M059J (cell line): ENCODE measurements around the gene GIPC2. TPM values are rescaled to one million over a fixed set of nuclear protein-coding genes. Genes with fewer than 3 reads are reported as not detected.
"Not testable (repeated sequence)": the region's sequence is repeated elsewhere in the genome, so short reads cannot be mapped to it uniquely, and the experiment has no call there.

Experiments
- DNase-seq: peaks from one replicate; pipeline ENCODE4 v3.0.0-alpha.2; 2012; ENCODE audit warnings: low read depth
- total RNA-seq: library from RNA; depleted of rRNA; stranded (reverse); fragments of >200 nt; shearing (Covaris generic); gene quantifications from 2 replicates; pipeline ENCODE4 v1.2.3, GENCODE V29; 2014

Gene GIPC2
- total RNA-seq, 1 experiment from 2014 or later = 1.7 TPM

DNA sequence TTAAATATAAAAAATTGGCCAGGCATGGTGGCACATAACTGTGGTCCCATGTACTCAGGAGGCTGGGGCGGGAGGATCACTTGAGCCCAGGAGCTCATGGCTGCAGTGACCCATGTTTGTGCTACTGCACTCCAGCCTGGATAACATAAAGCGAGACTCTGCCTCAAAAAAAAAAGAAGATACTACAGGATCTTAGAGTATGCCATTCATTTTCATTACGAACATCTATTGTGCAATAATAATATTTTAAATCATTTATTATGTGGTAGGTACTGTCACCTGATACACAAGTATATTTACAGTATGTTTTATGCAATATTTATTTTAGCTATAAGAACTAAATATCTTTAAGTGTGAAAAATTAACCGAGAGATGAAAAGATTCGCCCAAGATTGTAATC, 9.3 kb upstream of the GIPC2 start:
- no peak for DNase-seq

GRCh38 chr1:78038071-78038470, 7.7 kb upstream of the GIPC2 start:
- DNase-seq = peak; percentile 56

DNA sequence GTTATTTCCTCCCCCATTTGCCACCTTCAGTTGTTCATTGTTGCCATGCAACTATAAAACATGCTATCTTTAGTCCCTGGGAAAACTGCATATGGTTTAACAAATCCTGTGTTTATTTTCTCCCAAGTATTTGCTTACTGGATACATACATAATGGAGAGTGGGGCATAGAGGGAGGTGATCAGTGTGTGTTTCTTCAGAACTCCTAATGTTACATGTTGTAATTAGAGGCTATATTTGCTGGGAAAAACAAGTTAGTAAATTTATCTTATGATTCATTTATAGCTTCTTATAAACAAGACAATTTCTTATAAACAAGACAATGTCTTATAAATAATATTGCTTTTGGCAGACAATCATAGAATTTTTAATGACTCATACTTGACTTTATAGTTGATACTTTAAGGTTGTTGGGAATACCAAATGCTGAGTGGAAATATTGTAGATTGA, 7.3 kb upstream of the GIPC2 start:
- peak; percentile 71 for DNase-seq

- DNase-seq = no peak
Measured at GRCh38 chr1:78040484-78041089, 5.2 kb upstream of the GIPC2 start.

GRCh38 chr1:78043436-78043835, 2.3 kb upstream of the GIPC2 start:
- DNase-seq = peak; percentile 58

GRCh38 chr1:78044796-78045562, 787 bp upstream of the GIPC2 start:
- no peak for DNase-seq

GRCh38 chr1:78045563-78045925, 222 bp upstream of the GIPC2 start:
- DNase-seq = no peak

DNA sequence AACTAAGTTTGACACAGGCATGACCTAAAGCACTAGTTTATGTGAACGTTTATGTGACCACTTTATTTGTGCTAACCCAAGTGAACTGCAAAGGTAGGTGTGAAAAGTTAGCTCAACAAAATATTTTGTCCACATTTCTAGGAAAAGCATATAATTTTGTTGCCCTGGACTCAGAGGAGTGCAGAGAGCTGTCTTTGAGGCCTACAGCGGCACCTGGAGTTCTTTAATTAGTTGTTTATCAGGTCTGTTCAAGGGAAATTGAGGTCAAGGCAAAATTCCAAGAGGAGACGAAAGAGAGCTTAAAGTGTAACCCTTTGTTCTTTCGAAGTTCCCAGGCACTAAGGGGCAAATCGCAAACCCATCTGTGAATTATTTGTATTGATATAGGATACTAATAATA, 1.3 kb downstream of the GIPC2 start:
- no peak for DNase-seq

DNA sequence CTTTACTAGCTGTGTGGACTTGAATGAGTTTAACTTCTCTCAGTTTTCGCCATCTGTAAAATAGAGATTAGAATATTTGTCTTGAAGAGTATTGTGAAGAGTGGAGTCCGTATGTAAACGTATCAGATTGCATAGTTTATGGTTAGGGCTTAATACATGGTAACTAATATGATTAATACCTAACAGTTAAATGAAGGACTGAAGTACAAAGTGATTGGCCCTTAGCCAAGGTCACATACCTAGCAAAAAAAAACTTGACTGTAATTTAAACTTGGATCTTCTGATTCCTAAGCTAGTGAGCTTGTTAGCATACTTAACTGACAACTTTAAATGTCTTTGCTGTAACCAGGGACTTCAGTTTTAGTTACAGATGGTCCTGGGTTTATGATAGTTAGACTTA, 1.9 kb downstream of the GIPC2 start:
- no peak for DNase-seq

DNA sequence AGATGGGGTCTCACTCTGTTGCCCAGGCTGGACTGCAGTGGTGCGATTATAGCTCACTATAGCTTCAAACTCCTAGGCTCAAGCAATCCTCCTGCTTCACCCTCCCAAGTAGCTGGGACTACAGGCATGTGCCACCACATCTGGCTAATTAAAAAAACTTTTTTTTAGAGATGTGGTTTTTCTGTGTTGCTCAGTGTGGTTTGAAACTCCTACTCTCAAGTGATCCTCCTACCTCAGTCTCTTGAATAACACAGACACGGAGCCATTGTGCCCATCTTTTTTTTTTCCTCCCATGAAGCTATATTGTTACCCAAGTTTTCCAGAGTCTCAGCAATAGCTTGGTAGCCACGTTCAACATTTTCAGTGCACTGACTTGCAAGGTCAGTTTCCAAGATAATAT, 2.7 kb downstream of the GIPC2 start:
- DNase-seq = no peak

DNA sequence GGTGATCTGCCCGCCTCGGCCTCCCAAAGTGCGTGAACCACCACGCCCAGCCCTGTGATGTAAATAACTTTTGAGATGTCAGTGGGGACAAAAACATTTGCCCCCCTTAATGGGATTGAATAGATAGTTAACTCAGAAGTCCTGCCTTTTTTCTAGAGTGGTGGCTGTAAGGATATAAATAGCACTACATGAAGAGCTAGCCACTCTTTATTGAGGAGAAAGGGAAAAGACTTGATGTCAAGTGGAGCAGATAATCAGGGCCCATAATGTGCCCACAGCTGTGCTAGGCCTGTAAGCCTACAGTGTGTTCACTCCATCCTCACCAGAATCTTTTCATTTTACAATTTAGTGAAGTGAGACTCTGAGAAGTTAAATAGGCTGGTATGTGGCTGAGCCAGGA, 3.6 kb downstream of the GIPC2 start:
- no peak for DNase-seq

DNA sequence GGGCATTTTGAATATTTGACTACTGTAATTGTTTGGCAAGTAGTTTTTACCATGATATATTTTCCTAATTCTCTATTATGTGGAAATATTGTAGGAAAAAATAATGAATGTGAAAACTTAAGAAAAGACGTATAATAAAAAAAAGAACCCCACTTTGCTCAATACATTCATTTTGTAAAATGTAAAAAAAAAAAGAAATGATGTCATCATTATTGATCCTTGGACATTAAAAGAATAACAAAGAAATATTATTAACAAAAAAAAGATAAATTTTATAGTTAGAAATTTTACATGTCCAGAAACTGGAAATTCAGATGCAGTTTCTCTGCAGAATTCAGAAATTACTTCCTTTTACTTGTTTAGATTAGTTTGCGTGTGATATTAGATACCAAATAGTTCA, 5.2 kb downstream of the GIPC2 start:
- no peak for DNase-seq

DNA sequence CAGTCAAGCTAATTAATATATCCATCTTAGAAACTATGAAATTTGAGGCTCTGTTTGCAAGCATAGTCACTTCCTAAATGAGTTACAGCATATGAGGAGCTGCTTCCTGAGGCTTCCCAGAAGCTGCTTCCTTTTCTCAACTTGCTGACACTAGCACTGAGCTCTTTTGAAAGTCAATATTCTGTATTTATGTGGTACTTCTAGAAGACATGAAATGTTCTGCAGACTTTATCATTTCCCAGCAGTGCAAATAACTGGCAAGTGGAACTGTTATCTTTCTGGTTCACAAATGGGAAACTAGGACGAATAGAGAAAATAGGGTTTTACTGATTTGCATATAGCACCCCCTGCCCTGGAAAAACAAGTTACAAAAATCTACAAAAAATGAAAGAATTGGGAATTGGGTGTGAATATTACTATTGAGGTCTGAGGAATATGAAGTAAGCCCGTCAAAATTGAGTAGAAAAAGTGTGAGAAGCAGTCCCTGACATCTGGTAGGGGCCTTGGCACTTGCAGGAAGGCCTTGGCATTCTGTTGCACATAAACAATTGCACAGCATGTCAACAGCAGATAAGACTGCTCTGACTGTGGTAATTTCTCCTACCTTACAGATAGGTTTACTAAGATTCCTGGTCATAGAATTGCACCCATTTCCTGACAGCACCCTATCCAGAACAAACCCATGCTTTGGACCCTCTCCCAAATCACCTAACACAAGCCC, 7.1 kb downstream of the GIPC2 start:
- no peak for DNase-seq

DNA sequence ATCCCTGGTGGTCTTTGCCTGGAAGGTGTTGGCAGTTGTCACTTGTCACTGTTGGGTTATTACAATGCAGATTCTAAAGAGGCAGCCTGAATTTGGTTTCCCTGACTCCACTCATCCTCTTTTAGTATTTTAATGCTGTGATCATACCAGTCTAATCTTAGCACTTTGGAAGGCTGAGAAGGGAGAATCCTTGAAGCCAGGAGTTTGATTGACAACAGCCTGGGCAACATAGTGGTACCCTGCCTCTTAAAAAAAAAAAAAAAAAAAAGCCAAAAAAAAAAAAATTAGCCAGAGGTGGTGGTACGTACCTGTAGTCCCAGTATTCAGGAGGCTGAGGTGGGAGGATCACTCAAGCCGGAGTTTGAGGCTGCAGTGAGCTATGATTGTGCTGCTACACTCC, 7.7 kb downstream of the GIPC2 start:
- DNase-seq = no peak

DNA sequence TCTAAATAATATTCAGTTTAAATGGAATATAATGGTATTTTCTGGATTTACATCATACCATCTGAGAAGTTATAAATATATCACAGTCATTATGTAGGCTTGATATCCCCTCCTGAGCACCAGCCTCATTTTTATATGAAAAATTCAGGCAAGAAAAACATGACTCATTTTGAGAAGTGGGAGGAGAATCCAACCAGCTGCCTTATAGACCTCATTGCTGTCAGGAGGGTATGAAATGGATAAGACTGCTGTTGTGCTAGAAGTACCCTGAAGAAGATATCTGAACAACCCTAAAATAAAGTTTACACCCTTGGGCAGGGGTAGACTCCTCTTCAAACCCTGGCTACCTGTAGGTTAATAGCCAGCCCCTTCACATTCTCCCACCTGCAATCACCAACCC, 8.8 kb downstream of the GIPC2 start:
- peak; percentile 48 for DNase-seq

DNA sequence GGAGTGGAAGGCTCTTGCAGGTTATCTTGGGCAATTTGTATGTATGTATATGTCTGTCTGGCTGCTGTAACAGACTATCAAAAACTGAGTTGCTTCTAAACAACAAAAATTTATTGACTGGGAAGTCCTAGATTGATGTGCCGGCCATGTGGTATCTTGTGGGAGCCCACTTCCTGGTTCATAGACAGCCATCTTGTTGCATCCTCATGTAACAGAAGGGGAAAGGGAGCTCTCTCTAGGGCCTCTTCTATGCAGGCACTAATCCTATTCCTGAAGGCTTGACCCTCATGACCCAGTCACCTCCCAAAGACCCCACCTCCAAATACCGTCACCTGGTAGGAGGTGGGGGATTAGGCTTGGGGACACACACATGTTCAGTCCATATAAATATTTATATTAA, 9.2 kb downstream of the GIPC2 start:
- no peak for DNase-seq

DNA sequence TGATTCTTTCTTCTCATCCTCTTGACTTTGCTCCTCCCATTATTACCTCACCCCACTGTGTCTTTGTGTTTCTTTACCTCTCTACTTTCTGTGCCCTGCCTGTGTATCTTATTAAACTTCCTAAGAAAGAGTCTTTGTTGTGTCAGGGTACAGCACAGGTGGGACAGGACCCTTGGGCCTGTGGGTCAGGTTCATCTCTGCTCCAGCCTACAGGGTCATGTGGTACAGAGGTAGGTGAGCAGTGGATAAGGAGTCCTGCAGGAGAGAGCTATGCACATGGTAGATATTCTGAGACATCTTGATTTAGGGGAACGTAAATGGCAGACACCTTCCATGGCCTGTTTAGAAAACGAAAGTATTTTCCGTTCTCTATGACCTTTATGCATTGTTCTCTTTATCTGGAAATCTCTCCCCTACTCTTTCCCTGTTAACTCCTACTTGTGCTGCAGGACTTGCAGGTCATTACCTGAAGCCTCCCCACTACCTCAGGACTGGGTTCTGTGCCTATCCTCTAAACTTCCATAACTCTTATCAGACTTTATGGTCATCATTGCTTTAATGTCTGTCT, 9.9 kb downstream of the GIPC2 start:
- DNase-seq = no peak

DNA sequence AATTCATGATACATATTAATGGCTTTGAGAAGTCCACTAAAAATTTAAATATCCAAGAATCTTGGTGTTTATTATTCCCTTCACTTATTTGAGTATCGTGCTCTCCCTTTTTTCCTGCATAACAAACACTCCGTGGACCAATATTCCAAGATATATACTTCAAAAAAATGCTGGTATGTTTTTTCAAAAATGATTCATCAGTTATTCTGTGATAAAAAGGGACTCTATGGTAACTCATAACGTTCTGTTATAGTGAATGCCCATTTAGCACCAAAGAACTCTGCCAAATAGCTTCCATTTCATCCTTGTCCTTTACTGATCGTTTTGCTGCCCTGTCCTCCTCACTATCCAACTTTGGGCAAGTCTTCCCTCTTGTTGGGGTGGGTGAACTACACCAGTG, 12.9 kb downstream of the GIPC2 start:
- DNase-seq = no peak

GRCh38 chr1:78060857-78061563, 15.2 kb downstream of the GIPC2 start:
- peak; percentile 77 for DNase-seq

- DNase-seq = peak; percentile 93
Measured at GRCh38 chr1:78061825-78062523, 16.2 kb downstream of the GIPC2 start.

- DNase-seq = not testable (repeated sequence)
Measured at GRCh38 chr1:78064886-78065285, 19.1 kb downstream of the GIPC2 start.
